OCI-LY1 (cell line): ENCODE results near the gene PDE11A.
"Not testable (repeated sequence)": the region's sequence is repeated elsewhere in the genome, so short reads cannot be mapped to it uniquely, and the experiment has no call there.

ENCODE experiments used
- CTCF ChIP-seq: fragments of 200-600 bp; sonication (generic), shearing (Covaris generic); IDR thresholded peaks from 2 replicates; pipeline ENCODE4 v1.5.1; 2017; ENCODE audit warnings: mild to moderate bottlenecking, antibody characterized with exemption, low read length, moderate library complexity, mixed read lengths
- EZH2 ChIP-seq: fragments of 200-600 bp; sonication (generic), shearing (Covaris generic); IDR thresholded peaks from 2 replicates; pipeline ENCODE4 v1.8.0; 2017; ENCODE audit warnings: borderline replicate concordance, mixed run types, mild to moderate bottlenecking, antibody characterized with exemption, low read length, moderate library complexity, mixed read lengths

- not testable (repeated sequence) for TF ChIP-seq CTCF, EZH2
Observed at GRCh38 chr2:177947598-177947997, 125.0 kb downstream of the PDE11A start.
